Testis (tissue), 2 donors: ENCODE data around the gene HELB.

Source experiments
- POLR2A ChIP-seq: fragments of 450-650 bp; IDR thresholded peaks from one replicate; pipeline ENCODE4 v1.6.1; 2017; ENCODE audit warnings: antibody characterized with exemption, mild to moderate bottlenecking, moderate library complexity
- TF ChIP-seq, protein P1 (sequence below), 3 experiments: fragments of 450-650 bp in 2 of 3; fragments of 200-600 bp in 1 of 3; sonication (generic) in 1 of 3; IDR thresholded peaks; one replicate each; pipeline ENCODE4 v1.5.1; 2016 to 2019; ENCODE audit warnings: antibody characterized with exemption in 3 of 3, mild to moderate bottlenecking in 2 of 3, moderate library complexity in 1 of 3

DNA sequence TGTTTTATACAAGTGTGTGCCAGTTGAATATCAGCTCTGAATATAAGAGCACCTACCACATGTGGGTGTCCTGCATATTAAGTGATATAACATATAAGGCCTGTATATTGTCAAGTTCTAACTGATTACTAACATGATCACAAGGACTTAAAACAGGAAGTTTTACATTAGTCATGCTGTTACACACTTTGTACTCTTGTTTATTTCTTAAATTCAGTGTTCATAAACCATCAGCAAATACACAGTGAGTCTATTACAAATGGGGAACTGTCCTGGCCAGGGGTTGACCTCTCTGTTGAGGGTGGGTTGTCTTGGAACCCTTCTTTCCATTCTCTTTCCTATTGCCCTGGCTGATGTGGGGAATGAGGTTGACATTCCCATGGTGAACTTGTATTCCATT lies 19.1 kb downstream of the HELB start:
- TF ChIP-seq POLR2A: no peak
- TF ChIP-seq, protein P1, sequence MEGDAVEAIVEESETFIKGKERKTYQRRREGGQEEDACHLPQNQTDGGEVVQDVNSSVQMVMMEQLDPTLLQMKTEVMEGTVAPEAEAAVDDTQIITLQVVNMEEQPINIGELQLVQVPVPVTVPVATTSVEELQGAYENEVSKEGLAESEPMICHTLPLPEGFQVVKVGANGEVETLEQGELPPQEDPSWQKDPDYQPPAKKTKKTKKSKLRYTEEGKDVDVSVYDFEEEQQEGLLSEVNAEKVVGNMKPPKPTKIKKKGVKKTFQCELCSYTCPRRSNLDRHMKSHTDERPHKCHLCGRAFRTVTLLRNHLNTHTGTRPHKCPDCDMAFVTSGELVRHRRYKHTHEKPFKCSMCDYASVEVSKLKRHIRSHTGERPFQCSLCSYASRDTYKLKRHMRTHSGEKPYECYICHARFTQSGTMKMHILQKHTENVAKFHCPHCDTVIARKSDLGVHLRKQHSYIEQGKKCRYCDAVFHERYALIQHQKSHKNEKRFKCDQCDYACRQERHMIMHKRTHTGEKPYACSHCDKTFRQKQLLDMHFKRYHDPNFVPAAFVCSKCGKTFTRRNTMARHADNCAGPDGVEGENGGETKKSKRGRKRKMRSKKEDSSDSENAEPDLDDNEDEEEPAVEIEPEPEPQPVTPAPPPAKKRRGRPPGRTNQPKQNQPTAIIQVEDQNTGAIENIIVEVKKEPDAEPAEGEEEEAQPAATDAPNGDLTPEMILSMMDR (IDR thresholded peaks at IDR 0.05): no peak
